ENCODE measurements around the gene GON4L. TPM values are rescaled to one million over a fixed set of nuclear protein-coding genes. Genes with fewer than 3 reads are reported as not detected.
A peak's percentile ranks its signal among the peaks of the same experiment; 100 is the strongest.

Gene GON4L
- total RNA-seq, 1 experiment from 2014 or later = 15.6 TPM

DNA sequence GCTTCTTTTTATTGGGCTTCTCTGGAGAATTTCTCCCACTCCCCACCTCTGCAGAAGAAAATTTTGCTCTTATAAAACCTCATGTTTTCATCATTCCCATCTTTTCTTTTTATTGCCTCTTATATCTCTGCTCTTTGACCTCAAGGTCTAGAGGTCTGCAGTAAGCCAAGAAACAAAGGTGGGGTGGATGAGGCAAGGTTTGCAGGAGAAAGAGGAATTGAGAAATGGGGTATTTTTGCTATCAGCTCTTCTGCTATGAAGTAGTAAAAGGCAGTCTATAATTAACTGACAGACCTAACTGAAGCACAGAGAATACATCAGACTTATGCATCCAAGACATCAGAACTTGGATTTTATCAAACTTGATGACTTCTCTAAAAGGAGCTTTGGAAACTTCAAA is 25.2 kb upstream of the GON4L start:
- Histone ChIP-seq H3K9me3 (no peaks in the 10 kb centered on the region), H3K27me3 (no peaks in the 10 kb centered on the region; the same call in 1 of the 2 replicates), H3K4me3 (no peak overlapping the region), H3K36me3 (peaks cover 46% of the 10 kb centered on the region)
- DNase-seq = no peak

DNA sequence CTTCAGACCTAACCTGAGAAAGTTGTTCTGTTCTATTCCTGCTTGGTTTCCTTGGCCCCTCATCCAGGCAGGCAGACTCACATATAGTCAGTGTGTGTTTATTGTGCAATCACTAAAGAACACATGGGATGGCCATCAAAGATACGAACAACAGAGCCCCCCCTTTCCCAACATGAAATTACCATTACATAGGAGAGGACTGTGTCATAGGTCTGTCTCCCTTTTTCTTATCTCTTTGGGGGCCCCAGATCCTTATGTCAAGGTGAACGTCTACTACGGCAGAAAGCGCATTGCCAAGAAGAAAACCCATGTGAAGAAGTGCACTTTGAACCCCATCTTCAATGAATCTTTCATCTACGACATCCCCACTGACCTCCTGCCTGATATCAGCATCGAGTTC is 23.9 kb upstream of the GON4L start:
- no peak overlapping the region for H3K4me3 ChIP-seq
- DNase-seq = no peak
- no peaks in the 10 kb centered on the region; the same call in 1 of the 2 replicates for H3K27me3 ChIP-seq
- peaks cover 46% of the 10 kb centered on the region for H3K36me3 ChIP-seq
- no peaks in the 10 kb centered on the region for H3K9me3 ChIP-seq

- DNase-seq = no peak
- Histone ChIP-seq H3K4me3 (no peak overlapping the region), H3K36me3 (peaks cover 46% of the 10 kb centered on the region), H3K9me3 (no peaks in the 10 kb centered on the region), H3K27me3 (no peaks in the 10 kb centered on the region; the same call in 1 of the 2 replicates)
Observed at GRCh38 chr1:155880251-155880650, 23.2 kb upstream of the GON4L start.

- Histone ChIP-seq H3K4me3 (no peak overlapping the region), H3K36me3 (peaks cover 30% of the 10 kb centered on the region), H3K9me3 (no peaks in the 10 kb centered on the region), H3K27me3 (no peaks in the 10 kb centered on the region; the same call in 1 of the 2 replicates)
- no peak for DNase-seq
Observed at GRCh38 chr1:155877945-155878344, 20.9 kb upstream of the GON4L start.

GRCh38 chr1:155873860-155874259 is 16.8 kb upstream of the GON4L start:
- Histone ChIP-seq H3K9me3 (no peaks in the 10 kb centered on the region), H3K27me3 (no peaks in the 10 kb centered on the region), H3K36me3 (peaks cover 7% of the 10 kb centered on the region), H3K4me3 (no peak overlapping the region)
- peak; percentile 85 for DNase-seq

GRCh38 chr1:155872527-155872926 is 15.5 kb upstream of the GON4L start:
- Histone ChIP-seq H3K27me3 (no peaks in the 10 kb centered on the region), H3K9me3 (no peaks in the 10 kb centered on the region), H3K36me3 (peaks cover 10% of the 10 kb centered on the region), H3K4me3 (no peak overlapping the region)
- DNase-seq = no peak

DNA sequence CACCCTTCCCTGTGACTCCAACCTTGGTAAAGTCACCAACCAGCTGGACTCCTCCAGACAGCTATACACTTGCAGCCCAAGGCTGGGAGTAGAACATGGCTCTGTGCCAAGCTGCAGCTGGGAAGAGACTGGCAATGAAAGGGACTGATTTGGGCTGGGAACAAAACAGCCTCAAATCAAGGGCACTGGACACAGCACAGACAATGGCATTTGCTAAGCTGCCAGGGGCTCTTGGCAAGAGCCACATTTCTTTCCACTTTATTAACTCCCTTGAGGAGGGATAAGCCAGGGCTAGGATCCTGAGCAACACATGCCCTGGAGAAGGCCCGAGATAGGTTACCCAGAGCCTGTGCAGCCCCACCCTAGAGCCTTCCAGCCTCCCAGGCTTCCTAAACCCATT is 14.4 kb upstream of the GON4L start:
- peak; percentile 88 for DNase-seq

DNA sequence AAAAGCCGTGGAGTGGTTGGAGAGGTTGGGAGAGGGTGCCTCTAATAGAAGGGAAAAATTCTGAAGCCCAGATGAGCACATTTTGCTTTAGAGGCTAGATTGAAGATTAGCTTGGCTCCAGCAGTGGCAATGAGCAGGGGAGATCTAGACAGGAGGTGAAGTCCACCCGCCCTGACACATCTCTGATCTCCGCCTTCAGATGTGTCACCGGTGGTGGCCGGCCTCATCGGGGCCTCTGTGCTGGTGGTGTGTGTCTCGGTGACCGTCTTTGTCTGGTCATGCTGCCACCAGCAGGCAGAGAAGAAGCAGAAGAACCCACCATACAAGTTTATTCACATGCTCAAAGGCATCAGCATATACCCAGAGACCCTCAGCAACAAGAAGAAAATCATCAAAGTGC is 10.8 kb upstream of the GON4L start:
- Histone ChIP-seq H3K4me3 (no peak overlapping the region), H3K27me3 (no peaks in the 10 kb centered on the region), H3K36me3 (peaks cover 19% of the 10 kb centered on the region), H3K9me3 (no peaks in the 10 kb centered on the region)
- no peak for DNase-seq

More for the DNA sequence above, 14.4 kb upstream of the GON4L start:
- Histone ChIP-seq H3K27me3 (no peaks in the 10 kb centered on the region), H3K9me3 (no peaks in the 10 kb centered on the region), H3K4me3 (no peak overlapping the region), H3K36me3 (peaks cover 14% of the 10 kb centered on the region)

GRCh38 chr1:155864393-155864792 is 7.4 kb upstream of the GON4L start:
- no peak for DNase-seq
- Histone ChIP-seq H3K27me3 (no peaks in the 10 kb centered on the region), H3K9me3 (no peaks in the 10 kb centered on the region), H3K4me3 (no peak overlapping the region), H3K36me3 (peaks cover 27% of the 10 kb centered on the region)

- Histone ChIP-seq H3K36me3 (peaks cover 17% of the 10 kb centered on the region), H3K4me3 (no peak overlapping the region), H3K27me3 (no peaks in the 10 kb centered on the region), H3K9me3 (no peaks in the 10 kb centered on the region)
- no peak for DNase-seq
Observed at GRCh38 chr1:155861896-155862295, 4.9 kb upstream of the GON4L start.

- Histone ChIP-seq H3K4me3 (peak overlapping the region; percentile 52), H3K9me3 (no peaks in the 10 kb centered on the region), H3K27me3 (no peaks in the 10 kb centered on the region), H3K36me3 (peaks cover 17% of the 10 kb centered on the region)
- DNase-seq = no peak
Observed at GRCh38 chr1:155860970-155861510, 4.0 kb upstream of the GON4L start.

GRCh38 chr1:155859881-155860871 is 3.2 kb upstream of the GON4L start:
- H3K4me3 ChIP-seq = peak overlapping the region; percentile 52
- H3K27me3 ChIP-seq = no peaks in the 10 kb centered on the region
- DNase-seq = peak; percentile 94
- no peaks in the 10 kb centered on the region for H3K9me3 ChIP-seq
- H3K36me3 ChIP-seq = peaks cover 21% of the 10 kb centered on the region

DNA sequence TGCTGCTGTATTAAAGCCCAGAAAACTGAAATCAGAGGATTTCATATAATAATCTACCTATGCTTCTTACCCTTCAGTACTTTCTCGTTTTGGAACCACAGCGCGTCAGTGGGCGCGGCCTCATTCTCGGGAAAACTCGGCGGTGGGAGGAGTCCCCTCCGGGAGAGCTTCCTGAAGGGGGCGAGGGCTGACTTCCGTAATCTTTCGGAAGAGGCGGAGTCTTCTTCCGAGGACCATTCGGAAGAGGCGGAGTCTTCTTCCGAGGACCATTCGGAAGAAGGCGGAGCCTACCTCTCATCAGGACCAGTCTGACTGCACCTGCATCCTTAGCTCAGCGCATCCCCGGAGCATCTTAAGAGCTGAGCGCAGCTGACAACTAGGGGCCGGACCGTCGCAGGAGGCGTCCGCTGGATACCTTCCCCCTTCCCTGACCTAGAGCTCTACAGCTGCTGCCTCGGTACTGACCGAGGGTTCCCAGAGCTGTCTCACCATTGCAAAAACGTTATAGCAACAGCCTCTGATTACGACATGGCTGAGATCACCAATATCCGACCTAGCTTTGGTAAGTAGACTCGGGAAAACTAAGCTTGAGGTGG is 2.3 kb upstream of the GON4L start, which contains the start of gene SYT11:
TSS of gene SYT11 (plus strand) at position 334 of the 596 bp plus-strand sequence. CDS start at position 529, 195 bp downstream.
- H3K4me3 ChIP-seq = peak within 1 kb of the TSS; percentile 52
- peak; percentile 93 for DNase-seq
- no peaks in the 10 kb centered on the region for H3K9me3 ChIP-seq
- peaks cover 28% of the 10 kb centered on the region for H3K36me3 ChIP-seq
- no peaks in the 10 kb centered on the region for H3K27me3 ChIP-seq

GRCh38 chr1:155858800-155859233 is 1.8 kb upstream of the GON4L start:
- peak; percentile 5 for DNase-seq
- Histone ChIP-seq H3K27me3 (no peaks in the 10 kb centered on the region), H3K36me3 (peaks cover 33% of the 10 kb centered on the region), H3K4me3 (peak overlapping the region; percentile 52), H3K9me3 (no peaks in the 10 kb centered on the region)

GRCh38 chr1:155856257-155856974 is 598 bp downstream of the GON4L start:
- Histone ChIP-seq H3K27me3 (no peaks in the 10 kb centered on the region), H3K4me3 (peak overlapping the region; percentile 73), H3K9me3 (no peaks in the 10 kb centered on the region), H3K36me3 (peaks cover 40% of the 10 kb centered on the region)
- no peak for DNase-seq

DNA sequence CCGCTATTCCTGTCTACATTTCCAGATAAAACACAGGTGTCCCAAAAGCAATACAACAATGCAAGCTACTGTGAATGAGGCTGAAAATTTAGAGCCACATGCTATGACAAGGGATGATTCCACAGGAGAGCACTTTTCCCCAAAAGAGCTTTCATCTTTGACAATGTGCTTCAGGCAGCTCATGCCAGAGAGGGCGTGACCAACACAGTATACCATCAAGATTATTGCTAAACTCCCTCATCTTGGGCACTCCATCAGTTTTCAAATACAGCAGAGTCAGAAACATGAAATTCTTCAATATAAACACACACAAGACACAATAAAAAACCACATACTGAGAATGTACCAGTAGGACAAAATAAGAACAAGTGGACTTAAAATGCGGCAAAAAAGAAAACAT is 6.7 kb downstream of the GON4L start:
- Histone ChIP-seq H3K9me3 (no peaks in the 10 kb centered on the region), H3K4me3 (no peak overlapping the region), H3K27me3 (no peaks in the 10 kb centered on the region), H3K36me3 (peaks cover 82% of the 10 kb centered on the region)
- DNase-seq = no peak
